Measurements from ENCODE around the gene SUSD6.

SUSD6 gene

DNA sequence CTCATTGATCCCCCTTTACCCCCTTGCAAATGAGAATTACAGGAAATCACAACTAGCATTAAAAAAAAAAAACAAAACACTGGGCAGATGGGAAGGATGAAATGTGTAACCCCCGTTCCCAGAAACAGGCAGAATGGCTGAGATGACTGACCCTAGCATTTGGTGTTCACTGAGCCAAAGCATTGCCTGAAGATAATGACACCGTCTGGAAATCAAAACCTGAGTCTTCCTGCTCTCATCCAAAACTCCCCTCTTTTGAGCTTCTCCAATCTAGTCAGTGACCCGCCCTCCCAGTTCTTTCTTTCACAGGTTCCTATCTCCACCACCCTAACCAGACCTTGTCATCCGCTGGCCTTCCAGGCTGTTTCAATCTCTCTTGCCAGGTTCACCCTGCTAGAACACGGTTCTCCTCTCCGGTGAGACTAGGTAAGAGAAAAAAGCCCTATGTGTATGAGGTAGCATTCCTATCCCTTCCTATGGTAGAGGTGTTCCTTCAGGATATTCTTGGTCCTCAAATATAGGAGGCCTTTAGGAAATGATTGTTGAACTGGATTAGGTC is 21.3 kb downstream of the SUSD6 start:
- H3K36me3 ChIP-seq (ENCODE audit: control insufficient read depth, low read length) = no peaks in the 10 kb centered on the region
- no peaks in the 10 kb centered on the region for H3K9me3 ChIP-seq (ENCODE audit: control insufficient read depth, insufficient read depth, low read length)
- no peak overlapping the region for H3K27ac ChIP-seq (ENCODE audit: low read depth, low read length)
- H3K79me2 ChIP-seq (ENCODE audit: control insufficient read depth, low read length) = peaks cover 100% of the 10 kb centered on the region
- no peak for TF ChIP-seq EZH2phosphoT487 (IDR thresholded peaks at IDR 0.05; ENCODE audit: borderline replicate concordance, low read length)
- TF ChIP-seq, protein P1, sequence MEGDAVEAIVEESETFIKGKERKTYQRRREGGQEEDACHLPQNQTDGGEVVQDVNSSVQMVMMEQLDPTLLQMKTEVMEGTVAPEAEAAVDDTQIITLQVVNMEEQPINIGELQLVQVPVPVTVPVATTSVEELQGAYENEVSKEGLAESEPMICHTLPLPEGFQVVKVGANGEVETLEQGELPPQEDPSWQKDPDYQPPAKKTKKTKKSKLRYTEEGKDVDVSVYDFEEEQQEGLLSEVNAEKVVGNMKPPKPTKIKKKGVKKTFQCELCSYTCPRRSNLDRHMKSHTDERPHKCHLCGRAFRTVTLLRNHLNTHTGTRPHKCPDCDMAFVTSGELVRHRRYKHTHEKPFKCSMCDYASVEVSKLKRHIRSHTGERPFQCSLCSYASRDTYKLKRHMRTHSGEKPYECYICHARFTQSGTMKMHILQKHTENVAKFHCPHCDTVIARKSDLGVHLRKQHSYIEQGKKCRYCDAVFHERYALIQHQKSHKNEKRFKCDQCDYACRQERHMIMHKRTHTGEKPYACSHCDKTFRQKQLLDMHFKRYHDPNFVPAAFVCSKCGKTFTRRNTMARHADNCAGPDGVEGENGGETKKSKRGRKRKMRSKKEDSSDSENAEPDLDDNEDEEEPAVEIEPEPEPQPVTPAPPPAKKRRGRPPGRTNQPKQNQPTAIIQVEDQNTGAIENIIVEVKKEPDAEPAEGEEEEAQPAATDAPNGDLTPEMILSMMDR (IDR thresholded peaks at IDR 0.05; ENCODE audit: low read depth, low read length, poor library complexity, severe bottlenecking) = no peak
- peaks cover 6% of the 10 kb centered on the region; the same call in 1 of the 2 replicates for H3F3A ChIP-seq (ENCODE audit: control insufficient read depth, insufficient read depth)
- no peak overlapping the region for H3K4me2 ChIP-seq (ENCODE audit: low read length)
- H3K27me3 ChIP-seq (ENCODE audit: control insufficient read depth, low read length) = no peaks in the 10 kb centered on the region
- peaks cover 29% of the 10 kb centered on the region for H4K20me1 ChIP-seq (ENCODE audit: control insufficient read depth, insufficient read depth, low read depth, low read length)
- H3K4me1 ChIP-seq (ENCODE audit: control insufficient read depth, low read length) = peaks cover 98% of the 10 kb centered on the region
- no peak overlapping the region for H3K4me3 ChIP-seq (ENCODE audit: low read length)
- no peaks in the 10 kb centered on the region for H3K9me2 ChIP-seq (replicated peaks; ENCODE audit: control insufficient read depth, low read length)

DNA sequence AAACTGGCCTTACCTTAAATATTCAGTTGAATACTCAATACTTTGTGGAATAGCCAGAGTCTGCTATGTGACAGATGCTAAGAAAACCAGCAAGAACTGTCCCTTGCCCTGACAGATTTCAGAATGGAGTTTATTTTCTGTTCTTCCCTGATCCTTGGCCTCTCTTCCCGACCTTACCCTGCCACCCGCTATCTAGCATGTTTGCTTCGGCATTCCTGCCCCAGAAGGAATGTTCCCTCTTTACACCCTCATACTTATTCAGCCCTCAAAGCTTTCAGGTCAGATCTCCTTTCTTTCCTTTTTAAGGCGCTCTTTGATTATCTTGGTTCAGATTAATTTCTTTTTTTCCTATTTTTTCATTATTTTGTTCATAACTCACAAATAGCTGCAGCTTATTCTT is 21.8 kb downstream of the SUSD6 start:
- H3K9me2 ChIP-seq (replicated peaks; ENCODE audit: control insufficient read depth, low read length) = no peaks in the 10 kb centered on the region
- H3F3A ChIP-seq (ENCODE audit: control insufficient read depth, insufficient read depth) = peaks cover 6% of the 10 kb centered on the region; the same call in 1 of the 2 replicates
- peaks cover 100% of the 10 kb centered on the region for H3K79me2 ChIP-seq (ENCODE audit: control insufficient read depth, low read length)
- no peak overlapping the region for H3K4me2 ChIP-seq (ENCODE audit: low read length)
- H3K4me3 ChIP-seq (ENCODE audit: low read length) = no peak overlapping the region
- TF ChIP-seq EZH2phosphoT487 (IDR thresholded peaks at IDR 0.05; ENCODE audit: borderline replicate concordance, low read length) = no peak
- TF ChIP-seq, protein P1 (IDR thresholded peaks at IDR 0.05; ENCODE audit: low read depth, low read length, poor library complexity, severe bottlenecking) = no peak
- peaks cover 29% of the 10 kb centered on the region for H4K20me1 ChIP-seq (ENCODE audit: control insufficient read depth, insufficient read depth, low read depth, low read length)
- no peaks in the 10 kb centered on the region for H3K27me3 ChIP-seq (ENCODE audit: control insufficient read depth, low read length)
- no peaks in the 10 kb centered on the region for H3K36me3 ChIP-seq (ENCODE audit: control insufficient read depth, low read length)
- H3K9me3 ChIP-seq (ENCODE audit: control insufficient read depth, insufficient read depth, low read length) = no peaks in the 10 kb centered on the region
- H3K4me1 ChIP-seq (ENCODE audit: control insufficient read depth, low read length) = peaks cover 98% of the 10 kb centered on the region
- no peak overlapping the region for H3K27ac ChIP-seq (ENCODE audit: low read depth, low read length)

DNA sequence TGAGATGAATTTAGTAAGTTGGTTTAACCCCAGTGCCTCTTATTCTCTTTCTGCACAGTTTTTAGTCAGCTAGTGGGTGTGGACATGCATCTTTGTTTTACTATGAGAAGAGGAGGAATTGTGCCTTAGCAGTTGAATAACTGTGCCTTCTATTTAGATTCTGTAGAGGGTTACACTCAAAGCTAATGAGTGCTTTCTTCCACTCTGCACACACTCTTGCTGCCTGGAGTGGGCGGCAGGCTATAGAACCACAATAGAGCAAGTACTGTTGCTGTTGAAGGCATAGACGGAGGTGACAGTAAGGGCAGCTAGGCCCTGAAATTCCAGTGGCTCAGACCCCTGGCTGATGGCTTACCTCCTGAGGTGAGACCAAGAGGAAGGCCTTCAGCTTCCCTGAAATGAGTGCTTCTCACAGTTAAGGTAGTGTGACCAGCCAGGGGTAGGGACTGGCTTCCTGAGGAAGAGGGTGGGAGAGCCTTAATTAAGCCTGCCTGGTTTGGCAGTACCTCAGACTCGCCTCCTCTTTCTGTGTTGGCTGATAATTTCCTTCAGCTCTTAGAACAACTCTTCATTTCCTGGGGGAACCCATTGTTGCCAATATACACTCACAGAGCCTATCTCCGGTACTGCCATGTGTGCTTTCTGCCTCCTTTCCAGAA is 24.7 kb downstream of the SUSD6 start:
- Histone ChIP-seq H3K36me3 (ENCODE audit: control insufficient read depth, low read length) (peaks cover 13% of the 10 kb centered on the region), H3K4me2 (ENCODE audit: low read length) (peak overlapping the region; percentile 23), H3K27ac (ENCODE audit: low read depth, low read length) (no peak overlapping the region), H3K9me3 (ENCODE audit: control insufficient read depth, insufficient read depth, low read length) (peaks cover 12% of the 10 kb centered on the region), H3K79me2 (ENCODE audit: control insufficient read depth, low read length) (peaks cover 98% of the 10 kb centered on the region), H3K27me3 (ENCODE audit: control insufficient read depth, low read length) (no peaks in the 10 kb centered on the region), H3K4me1 (ENCODE audit: control insufficient read depth, low read length) (peaks cover 74% of the 10 kb centered on the region), H4K20me1 (ENCODE audit: control insufficient read depth, insufficient read depth, low read depth, low read length) (peaks cover 29% of the 10 kb centered on the region), H3K4me3 (ENCODE audit: low read length) (no peak overlapping the region), H3F3A (ENCODE audit: control insufficient read depth, insufficient read depth) (peaks cover under 1% of the 10 kb centered on the region; the same call in 1 of the 2 replicates), H3K9me2 (replicated peaks; ENCODE audit: control insufficient read depth, low read length) (no peaks in the 10 kb centered on the region)
- no peak for TF ChIP-seq EZH2phosphoT487 (IDR thresholded peaks at IDR 0.05; ENCODE audit: borderline replicate concordance, low read length)
- TF ChIP-seq, protein P1 (IDR thresholded peaks at IDR 0.05; ENCODE audit: low read depth, low read length, poor library complexity, severe bottlenecking) = no peak

All from DOHH2 (cell line).